ENCODE results near the gene NUP37.
"Not testable (repeated sequence)": the region's sequence is repeated elsewhere in the genome, so short reads cannot be mapped to it uniquely, and the experiment has no call there.

NUP37 gene

GRCh38 chr12:102089228-102089835 lies 30.6 kb downstream of the NUP37 start:
- not testable (repeated sequence) for DNase-seq (ENCODE audit: low spot score)

GRCh38 chr12:102080842-102081241 lies 39.1 kb downstream of the NUP37 start:
- no peak for DNase-seq (ENCODE audit: low spot score)

- DNase-seq (ENCODE audit: low spot score): not testable (repeated sequence)
Observed at GRCh38 chr12:102072092-102072491, 47.8 kb downstream of the NUP37 start.

GRCh38 chr12:102069707-102070106 lies 50.2 kb downstream of the NUP37 start:
- no peak for DNase-seq (ENCODE audit: low spot score)

- DNase-seq (ENCODE audit: low spot score): no peak
Observed at GRCh38 chr12:102067574-102068258, 52.2 kb downstream of the NUP37 start.

DNA sequence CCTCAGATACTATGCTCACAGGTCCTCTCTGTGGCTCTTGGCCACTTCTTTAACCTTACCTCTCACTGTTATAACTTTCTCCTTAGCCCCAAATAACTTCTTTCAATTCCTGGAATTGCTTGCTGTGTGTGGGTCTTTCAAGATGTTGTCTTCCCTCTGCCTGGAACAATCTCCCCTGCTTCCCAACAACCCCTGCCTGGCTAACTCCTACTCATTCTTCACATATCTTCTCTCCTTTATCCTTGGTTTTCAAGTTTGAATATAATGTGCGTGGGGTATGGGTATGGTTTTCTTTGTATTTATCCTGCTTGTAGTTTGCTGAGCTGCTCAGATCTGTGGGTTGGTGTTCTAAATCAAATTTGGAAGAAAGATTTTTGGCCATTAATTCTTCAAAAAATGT lies 55.4 kb downstream of the NUP37 start:
- DNase-seq (ENCODE audit: low spot score): no peak

DNA sequence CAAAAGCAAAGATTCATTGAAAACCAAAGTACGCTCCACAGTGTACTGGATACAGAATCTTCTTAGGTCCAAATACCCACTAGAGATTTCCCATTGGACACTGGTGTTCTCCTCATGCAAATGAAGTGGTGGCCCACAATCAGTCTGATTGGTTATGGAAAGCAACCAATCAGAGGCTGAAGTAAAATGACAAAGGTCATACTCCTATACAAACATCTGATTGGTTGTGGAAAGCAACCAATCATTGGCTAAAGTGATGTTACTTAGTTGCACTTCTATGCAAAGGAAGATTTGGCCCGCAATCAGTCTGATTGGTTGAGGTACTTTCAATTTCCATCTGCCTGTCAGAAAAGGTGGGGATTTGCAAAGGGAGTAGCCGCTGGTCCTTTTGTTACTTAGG lies 56.8 kb downstream of the NUP37 start:
- DNase-seq (ENCODE audit: low spot score): no peak

- DNase-seq (ENCODE audit: low spot score): no peak
Observed at GRCh38 chr12:102062419-102062806, 57.5 kb downstream of the NUP37 start.

- DNase-seq (ENCODE audit: low spot score): peak; percentile 93
Observed at GRCh38 chr12:102061560-102062418, 58.1 kb downstream of the NUP37 start, which contains the start of gene WASHC3. TSS of gene WASHC3 (minus strand) at chr12:102061991. CDS start at chr12:102061962, 29 bp downstream.

- DNase-seq (ENCODE audit: low spot score): no peak
Observed at GRCh38 chr12:102061096-102061559, 58.8 kb downstream of the NUP37 start.

GRCh38 chr12:102059343-102059742 lies 60.6 kb downstream of the NUP37 start:
- peak; percentile 32 for DNase-seq (ENCODE audit: low spot score)

DNA sequence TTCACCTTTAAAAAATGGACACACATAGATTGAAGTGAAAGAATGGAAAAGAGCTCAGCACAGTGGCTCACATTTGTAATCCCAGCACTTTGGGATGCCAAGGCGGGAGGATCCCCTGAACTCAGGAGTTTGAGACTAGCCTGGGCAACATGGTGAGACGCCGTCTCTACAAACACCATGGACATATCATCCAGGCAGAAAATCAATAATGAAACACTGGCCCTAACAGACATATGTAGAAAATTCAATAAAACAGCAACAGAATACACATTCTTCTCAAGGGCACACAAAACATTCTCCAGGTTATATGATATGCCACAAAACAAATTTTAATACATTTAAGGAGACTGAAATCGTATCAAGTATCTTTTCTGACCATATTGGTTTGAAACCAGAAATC lies 65.6 kb downstream of the NUP37 start:
- no peak for DNase-seq (ENCODE audit: low spot score)

GRCh38 chr12:102053062-102053349 lies 66.9 kb downstream of the NUP37 start:
- DNase-seq (ENCODE audit: low spot score): no peak

- DNase-seq (ENCODE audit: low spot score): no peak
Observed at GRCh38 chr12:102052192-102053061, 67.5 kb downstream of the NUP37 start.

DNA sequence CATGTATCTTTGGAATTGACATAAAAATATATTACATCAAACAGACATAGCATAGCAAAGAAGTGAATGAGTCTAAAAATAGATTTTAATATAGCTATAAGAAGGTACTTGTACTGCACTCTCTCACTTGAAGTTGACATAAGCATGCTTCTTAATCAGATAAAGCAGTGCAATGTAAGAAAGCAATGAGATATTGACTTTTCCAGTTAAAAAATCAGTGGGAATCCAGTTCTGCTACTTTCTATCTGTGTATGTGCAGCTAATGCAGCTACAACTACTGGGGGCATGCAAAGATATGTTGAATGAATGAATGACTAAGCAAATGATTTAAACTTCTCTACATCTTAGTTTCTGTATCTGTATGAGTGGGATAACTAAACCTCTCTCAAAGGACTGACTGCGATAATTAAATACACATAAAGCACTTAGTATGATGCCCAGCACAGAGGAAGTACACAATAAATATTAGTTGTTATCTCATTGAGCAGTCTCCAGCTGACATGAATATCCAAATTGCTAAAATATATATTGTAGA lies 68.4 kb downstream of the NUP37 start:
- DNase-seq (ENCODE audit: low spot score): no peak

- no peak for DNase-seq (ENCODE audit: low spot score)
Observed at GRCh38 chr12:102050660-102051430, 69.1 kb downstream of the NUP37 start.

GRCh38 chr12:102043928-102044327 lies 76.0 kb downstream of the NUP37 start:
- DNase-seq (ENCODE audit: low spot score): peak; percentile 17

DNA sequence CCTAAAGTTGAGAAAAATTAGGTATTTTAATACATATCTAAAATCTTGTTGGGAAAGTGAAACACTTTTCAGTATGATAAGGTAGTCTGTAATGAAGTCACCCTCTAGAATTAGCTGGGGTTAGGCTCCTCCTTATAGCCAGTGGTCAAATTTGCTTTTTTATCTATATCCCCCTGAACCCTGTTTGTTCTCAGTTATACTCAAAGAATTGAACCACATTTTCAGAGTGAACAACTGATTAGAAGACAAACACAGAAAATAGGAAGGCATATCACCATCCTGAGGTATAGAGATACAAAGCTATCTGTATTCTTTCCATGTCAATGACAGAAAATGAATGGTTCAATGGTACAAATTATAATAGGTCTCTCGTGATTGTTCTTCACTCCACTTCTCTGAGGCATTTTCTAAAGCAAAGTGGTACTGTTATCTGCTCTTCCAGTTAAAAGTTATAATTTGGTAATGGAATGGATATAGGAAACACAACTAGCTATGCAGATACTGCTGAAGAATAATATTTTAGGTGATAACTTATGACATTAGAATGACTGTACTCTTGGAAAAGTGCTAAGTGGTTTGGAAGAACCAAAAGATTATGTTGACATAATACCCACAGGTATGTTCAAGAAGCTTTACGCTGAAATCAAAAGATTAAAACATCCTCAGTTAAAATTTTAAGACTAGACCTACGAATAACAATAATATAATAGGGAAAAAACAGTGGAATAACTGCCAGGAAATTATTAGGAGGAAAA lies 85.7 kb downstream of the NUP37 start:
- DNase-seq (ENCODE audit: low spot score): no peak

- no peak for DNase-seq (ENCODE audit: low spot score)
Observed at GRCh38 chr12:102031852-102032251, 88.1 kb downstream of the NUP37 start.

- DNase-seq (ENCODE audit: low spot score): no peak
Observed at GRCh38 chr12:102029141-102029540, 90.8 kb downstream of the NUP37 start.

Measured in CD4-positive, alpha-beta T cell treated with Interleukin-6 at 100 ng/mL for 8 hours (primary cell).